D341Med (cell line): ENCODE data around the gene THSD4.

Experiments used
- DNase-seq: peaks from one replicate; pipeline ENCODE4 v3.0.0; 2012; ENCODE audit warnings: low spot score

Gene THSD4

GRCh38 chr15:71547011-71547410, 431.7 kb downstream of the THSD4 start:
- DNase-seq, result no peak

GRCh38 chr15:71548401-71548807, 433.1 kb downstream of the THSD4 start:
- no peak for DNase-seq

GRCh38 chr15:71549091-71549490, 433.8 kb downstream of the THSD4 start:
- DNase-seq, result no peak

GRCh38 chr15:71549697-71550096, 434.4 kb downstream of the THSD4 start:
- DNase-seq, result no peak

GRCh38 chr15:71551566-71551965, 436.3 kb downstream of the THSD4 start:
- no peak for DNase-seq

GRCh38 chr15:71559098-71559497, 443.8 kb downstream of the THSD4 start:
- no peak for DNase-seq

- DNase-seq, result no peak
Observed at GRCh38 chr15:71559616-71560015, 444.3 kb downstream of the THSD4 start.

- no peak for DNase-seq
Observed at GRCh38 chr15:71562251-71562650, 447.0 kb downstream of the THSD4 start.

- DNase-seq, result no peak
Observed at GRCh38 chr15:71564217-71564616, 448.9 kb downstream of the THSD4 start.

GRCh38 chr15:71565006-71565405, 449.7 kb downstream of the THSD4 start:
- DNase-seq, result no peak

GRCh38 chr15:71565631-71566160, 450.4 kb downstream of the THSD4 start:
- DNase-seq, result no peak

GRCh38 chr15:71566226-71566625, 451.0 kb downstream of the THSD4 start:
- DNase-seq, result no peak

- DNase-seq, result no peak
Observed at GRCh38 chr15:71567173-71567572, 451.9 kb downstream of the THSD4 start.

- DNase-seq, result no peak
Observed at GRCh38 chr15:71568227-71568626, 453.0 kb downstream of the THSD4 start.

- DNase-seq, result no peak
Observed at GRCh38 chr15:71570736-71571135, 455.5 kb downstream of the THSD4 start.

GRCh38 chr15:71571641-71572040, 456.4 kb downstream of the THSD4 start:
- DNase-seq, result no peak

- no peak for DNase-seq
Observed at GRCh38 chr15:71572452-71573053, 457.3 kb downstream of the THSD4 start.

GRCh38 chr15:71573599-71573998, 458.3 kb downstream of the THSD4 start:
- DNase-seq, result no peak

GRCh38 chr15:71575474-71576045, 460.3 kb downstream of the THSD4 start:
- no peak for DNase-seq

GRCh38 chr15:71577071-71577470, 461.8 kb downstream of the THSD4 start:
- DNase-seq, result no peak

- DNase-seq, result no peak
Observed at GRCh38 chr15:71581398-71581930, 466.2 kb downstream of the THSD4 start.

GRCh38 chr15:71585159-71585558, 469.9 kb downstream of the THSD4 start:
- DNase-seq, result no peak

GRCh38 chr15:71586463-71586862, 471.2 kb downstream of the THSD4 start:
- no peak for DNase-seq

GRCh38 chr15:71588746-71589145, 473.5 kb downstream of the THSD4 start:
- DNase-seq, result no peak
